ENCODE measurements around the gene HTR4. TPM values are rescaled to one million over a fixed set of nuclear protein-coding genes. Genes with fewer than 3 reads are reported as not detected.

HTR4 gene
- total RNA-seq, 1 donor from 2014 or later = 0.27 TPM

DNA sequence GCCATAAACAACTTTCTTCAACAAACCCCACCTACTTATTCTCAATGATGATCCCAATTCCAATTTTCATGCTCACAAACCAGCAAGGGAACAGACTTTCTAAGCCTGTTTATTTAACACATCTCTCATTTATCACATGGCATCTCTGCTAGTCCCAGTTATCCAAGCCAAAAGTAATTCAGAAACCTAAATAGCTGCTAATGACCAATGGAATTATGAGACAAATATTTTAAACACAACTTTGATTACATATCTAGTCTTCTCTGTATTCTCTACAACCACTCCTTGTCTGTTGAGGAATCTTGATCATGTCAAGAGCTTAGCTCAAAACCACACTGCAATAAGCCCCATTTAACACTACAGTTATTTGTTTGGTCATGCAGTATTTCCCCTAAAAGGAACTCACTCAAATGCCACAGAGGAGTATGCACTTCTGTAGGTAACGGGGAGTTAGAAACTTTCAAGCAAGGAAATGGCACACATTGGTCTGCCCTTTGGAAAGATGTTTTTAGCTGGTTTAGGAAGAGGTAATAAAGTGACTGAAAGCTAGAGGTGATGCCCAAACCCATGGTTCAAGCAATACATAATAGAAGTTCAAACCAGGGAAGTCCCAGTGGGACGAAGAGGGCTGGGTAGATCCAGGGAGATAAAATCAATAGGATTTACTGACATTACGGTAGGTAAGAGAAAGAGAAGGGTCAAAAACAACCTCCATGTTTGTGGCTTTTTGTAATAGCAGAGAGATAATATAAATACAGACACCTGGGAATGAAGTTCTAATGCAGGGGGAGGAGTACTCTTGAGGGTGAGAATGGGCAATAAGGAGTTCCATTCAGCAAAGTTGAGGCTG is 42.1 kb upstream of the HTR4 start:
- Mint-ChIP-seq H3K9me3 (peaks cover 8% of the 10 kb centered on the region), H3K27me3 (ENCODE audit: low read depth) (no peaks in the 10 kb centered on the region), H3K4me3 (no peak overlapping the region), H3K36me3 (no peaks in the 10 kb centered on the region), H3K4me1 (no peaks in the 10 kb centered on the region), H3K27ac (no peak overlapping the region)
- TF ChIP-seq, protein P1, sequence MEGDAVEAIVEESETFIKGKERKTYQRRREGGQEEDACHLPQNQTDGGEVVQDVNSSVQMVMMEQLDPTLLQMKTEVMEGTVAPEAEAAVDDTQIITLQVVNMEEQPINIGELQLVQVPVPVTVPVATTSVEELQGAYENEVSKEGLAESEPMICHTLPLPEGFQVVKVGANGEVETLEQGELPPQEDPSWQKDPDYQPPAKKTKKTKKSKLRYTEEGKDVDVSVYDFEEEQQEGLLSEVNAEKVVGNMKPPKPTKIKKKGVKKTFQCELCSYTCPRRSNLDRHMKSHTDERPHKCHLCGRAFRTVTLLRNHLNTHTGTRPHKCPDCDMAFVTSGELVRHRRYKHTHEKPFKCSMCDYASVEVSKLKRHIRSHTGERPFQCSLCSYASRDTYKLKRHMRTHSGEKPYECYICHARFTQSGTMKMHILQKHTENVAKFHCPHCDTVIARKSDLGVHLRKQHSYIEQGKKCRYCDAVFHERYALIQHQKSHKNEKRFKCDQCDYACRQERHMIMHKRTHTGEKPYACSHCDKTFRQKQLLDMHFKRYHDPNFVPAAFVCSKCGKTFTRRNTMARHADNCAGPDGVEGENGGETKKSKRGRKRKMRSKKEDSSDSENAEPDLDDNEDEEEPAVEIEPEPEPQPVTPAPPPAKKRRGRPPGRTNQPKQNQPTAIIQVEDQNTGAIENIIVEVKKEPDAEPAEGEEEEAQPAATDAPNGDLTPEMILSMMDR (IDR thresholded peaks at IDR 0.05; ENCODE audit: unreplicated experiment) = no peak
- DNase-seq (ENCODE audit: low spot score in 2 of 2, unreplicated experiment in 2 of 2) = no peak

GRCh38 chr5:148690945-148691344 is 36.6 kb upstream of the HTR4 start:
- no peaks in the 10 kb centered on the region for H3K27me3 Mint-ChIP-seq (ENCODE audit: low read depth)
- TF ChIP-seq, protein P1 (IDR thresholded peaks at IDR 0.05; ENCODE audit: unreplicated experiment) = no peak
- peaks cover 16% of the 10 kb centered on the region for H3K36me3 Mint-ChIP-seq
- H3K27ac Mint-ChIP-seq = no peak overlapping the region
- H3K4me1 Mint-ChIP-seq = peaks cover 2% of the 10 kb centered on the region
- H3K9me3 Mint-ChIP-seq = peaks cover 41% of the 10 kb centered on the region
- no peak overlapping the region for H3K4me3 Mint-ChIP-seq
- no peak for DNase-seq (ENCODE audit: low spot score in 2 of 2, unreplicated experiment in 2 of 2)

DNA sequence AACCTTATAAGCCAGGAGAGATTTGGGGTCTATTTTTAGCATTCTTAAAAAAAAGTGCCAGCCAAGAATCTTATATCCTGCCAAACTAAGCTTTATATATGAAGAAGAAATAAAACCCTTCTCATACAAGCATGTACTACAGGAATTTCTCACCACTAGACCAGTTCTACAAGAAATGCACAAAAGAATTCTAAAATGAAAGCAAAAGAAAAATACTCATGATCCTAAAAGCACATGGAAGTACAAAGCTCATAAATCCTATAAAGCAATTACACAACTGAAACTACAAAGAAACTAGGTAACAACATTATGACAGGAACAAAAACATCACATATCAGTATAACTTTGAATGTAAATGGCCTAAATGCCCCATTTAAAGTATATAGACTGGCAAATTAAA is 34.5 kb upstream of the HTR4 start:
- no peaks in the 10 kb centered on the region for H3K27me3 Mint-ChIP-seq (ENCODE audit: low read depth)
- DNase-seq (ENCODE audit: low spot score in 2 of 2, unreplicated experiment in 2 of 2) = no peak
- TF ChIP-seq, protein P1 (IDR thresholded peaks at IDR 0.05; ENCODE audit: unreplicated experiment) = no peak
- H3K27ac Mint-ChIP-seq = no peak overlapping the region
- H3K4me3 Mint-ChIP-seq = no peak overlapping the region
- peaks cover 5% of the 10 kb centered on the region for H3K4me1 Mint-ChIP-seq
- peaks cover 16% of the 10 kb centered on the region for H3K36me3 Mint-ChIP-seq
- peaks cover 41% of the 10 kb centered on the region for H3K9me3 Mint-ChIP-seq

DNA sequence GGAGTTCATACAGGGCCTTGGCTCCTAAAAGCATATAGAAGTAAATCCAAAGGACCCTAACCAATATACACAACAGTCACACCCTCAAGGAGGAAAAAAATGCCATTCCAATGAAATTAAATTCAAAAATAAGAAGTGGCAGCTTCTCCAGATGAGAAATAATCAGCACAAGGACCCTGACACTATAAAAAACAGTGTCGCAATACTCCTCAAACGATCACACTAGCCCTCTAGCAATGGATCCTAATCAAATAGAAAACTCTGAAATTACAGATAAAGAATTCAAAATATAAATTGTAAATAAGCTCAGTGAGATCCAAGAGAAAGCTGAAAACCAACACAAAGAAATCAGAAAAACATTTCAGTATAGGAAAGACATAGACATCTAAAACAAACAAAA is 33.5 kb upstream of the HTR4 start:
- no peak overlapping the region for H3K4me3 Mint-ChIP-seq
- peaks cover 16% of the 10 kb centered on the region for H3K36me3 Mint-ChIP-seq
- TF ChIP-seq, protein P1 (IDR thresholded peaks at IDR 0.05; ENCODE audit: unreplicated experiment) = no peak
- peaks cover 5% of the 10 kb centered on the region for H3K4me1 Mint-ChIP-seq
- peaks cover 41% of the 10 kb centered on the region for H3K9me3 Mint-ChIP-seq
- DNase-seq (ENCODE audit: low spot score in 2 of 2, unreplicated experiment in 2 of 2) = no peak
- peaks cover 2% of the 10 kb centered on the region for H3K27me3 Mint-ChIP-seq (ENCODE audit: low read depth)
- H3K27ac Mint-ChIP-seq = no peak overlapping the region

DNA sequence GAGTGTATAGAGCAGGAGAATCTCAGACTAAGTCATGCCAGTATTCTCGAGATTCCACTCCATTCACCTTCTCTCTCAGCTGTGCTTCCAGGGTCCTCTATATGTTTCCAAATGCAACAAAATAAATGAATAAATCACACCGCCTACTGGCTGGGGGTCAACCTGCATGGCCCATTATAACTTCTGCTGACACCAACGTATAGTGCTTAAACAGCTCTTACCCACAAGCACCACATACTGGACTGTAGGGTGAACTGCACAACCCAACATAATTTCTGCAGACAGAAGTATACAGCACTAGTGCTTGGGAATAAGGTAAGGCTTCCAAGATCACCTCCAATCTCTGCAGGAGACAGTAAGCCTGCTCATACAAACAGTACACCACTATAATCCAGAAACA is 33.1 kb upstream of the HTR4 start:
- Mint-ChIP-seq H3K4me3 (no peak overlapping the region), H3K9me3 (peaks cover 41% of the 10 kb centered on the region), H3K4me1 (peaks cover 7% of the 10 kb centered on the region), H3K27me3 (ENCODE audit: low read depth) (peaks cover 2% of the 10 kb centered on the region), H3K27ac (no peak overlapping the region), H3K36me3 (peaks cover 16% of the 10 kb centered on the region)
- no peak for DNase-seq (ENCODE audit: low spot score in 2 of 2, unreplicated experiment in 2 of 2)
- TF ChIP-seq, protein P1 (IDR thresholded peaks at IDR 0.05; ENCODE audit: unreplicated experiment) = no peak
